OCI-LY1 (cell line): ENCODE measurements around the gene DCAF7.

Experiments used
- H2AFZ ChIP-seq: fragments of 200-600 bp; sonication (generic), shearing (Covaris generic); 2 replicates; pipeline ENCODE4 v1.6.0; 2014; ENCODE audit warnings: antibody characterized with exemption, mild to moderate bottlenecking, low read length
- H3F3A ChIP-seq: fragments of 200-600 bp; sonication (generic), shearing (Covaris generic); 2 replicates; pipeline ENCODE4 v1.6.0; 2014; ENCODE audit warnings: mild to moderate bottlenecking, antibody characterized with exemption, low read length, moderate library complexity; ENCODE audit not compliant: insufficient read depth
- H3K27ac ChIP-seq: fragments of 200-600 bp; sonication (generic); 2 replicates; pipeline ENCODE4 v1.5.1; 2014; ENCODE audit warnings: low read length, mixed run types, mild to moderate bottlenecking, low read depth; ENCODE audit not compliant: poor library complexity, severe bottlenecking
- H3K27me3 ChIP-seq: fragments of 200-600 bp; sonication (generic); 2 replicates; pipeline ENCODE4 v1.6.0; 2014; ENCODE audit warnings: antibody characterized with exemption, mild to moderate bottlenecking, low read length, moderate library complexity; ENCODE audit not compliant: insufficient read depth
- H3K36me3 ChIP-seq: fragments of 200-600 bp; sonication (generic); 2 replicates; pipeline ENCODE4 v1.6.1; 2014; ENCODE audit warnings: mild to moderate bottlenecking, antibody characterized with exemption, low read length, moderate library complexity, mixed read lengths; ENCODE audit not compliant: insufficient read depth
- H3K4me1 ChIP-seq: fragments of 200-600 bp; sonication (generic); 2 replicates; pipeline ENCODE4 v1.5.1; 2014; ENCODE audit warnings: mild to moderate bottlenecking, low read length, moderate library complexity; ENCODE audit not compliant: insufficient read depth, severe bottlenecking
- H3K4me2 ChIP-seq: fragments of 200-600 bp; sonication (generic), shearing (Covaris generic); 2 replicates; pipeline ENCODE4 v1.6.1; 2014; ENCODE audit warnings: low read length
- H3K4me3 ChIP-seq: fragments of 200-600 bp; sonication (generic); 2 replicates; pipeline ENCODE4 v1.5.1; 2014; ENCODE audit warnings: low read length, low read depth, mild to moderate bottlenecking, mixed read lengths; ENCODE audit not compliant: poor library complexity, severe bottlenecking
- H3K79me2 ChIP-seq: fragments of 200-600 bp; shearing (Covaris generic); 2 replicates; pipeline ENCODE4 v1.6.1; 2016; ENCODE audit warnings: mixed run types, low read length, mixed read lengths; ENCODE audit not compliant: insufficient read depth
- H3K9ac ChIP-seq: fragments of 200-600 bp; sonication (generic), shearing (Covaris generic); 2 replicates; pipeline ENCODE4 v1.6.1; 2014; ENCODE audit warnings: mild to moderate bottlenecking, low read length, mixed read lengths
- H3K9me2 ChIP-seq: fragments of 200-600 bp; sonication (generic), shearing (Covaris generic); 2 replicates; pipeline ENCODE4 v1.6.1; 2014; ENCODE audit warnings: low read depth, mild to moderate bottlenecking, low read length, mixed read lengths
- H3K9me3 ChIP-seq: fragments of 200-600 bp; shearing (Covaris generic); 2 replicates; pipeline ENCODE4 v1.6.1; 2014; ENCODE audit warnings: low read length, mixed read lengths
- H4K20me1 ChIP-seq: fragments of 200-600 bp; sonication (generic), shearing (Covaris generic); 2 replicates; pipeline ENCODE4 v1.6.0; 2016; ENCODE audit warnings: mild to moderate bottlenecking, low read length; ENCODE audit not compliant: insufficient read depth
- CTCF ChIP-seq: fragments of 200-600 bp; sonication (generic), shearing (Covaris generic); IDR thresholded peaks from 2 replicates; pipeline ENCODE4 v1.5.1; 2017; ENCODE audit warnings: mild to moderate bottlenecking, antibody characterized with exemption, low read length, moderate library complexity, mixed read lengths
- EZH2 ChIP-seq: fragments of 200-600 bp; sonication (generic), shearing (Covaris generic); IDR thresholded peaks from 2 replicates; pipeline ENCODE4 v1.8.0; 2017; ENCODE audit warnings: borderline replicate concordance, mixed run types, mild to moderate bottlenecking, antibody characterized with exemption, low read length, moderate library complexity, mixed read lengths

The DCAF7 gene

GRCh38 chr17:63579633-63580032 is 29.4 kb downstream of the DCAF7 start:
- H4K20me1 ChIP-seq: no peaks in the 10 kb centered on the region
- no peaks in the 10 kb centered on the region for H3K27me3 ChIP-seq
- no peaks in the 10 kb centered on the region for H3K4me1 ChIP-seq
- no peaks in the 10 kb centered on the region for H3K9me2 ChIP-seq
- TF ChIP-seq CTCF: no peak
- TF ChIP-seq EZH2: no peak
- H3K79me2 ChIP-seq: no peaks in the 10 kb centered on the region; the same call in 1 of the 2 replicates
- H3K9ac ChIP-seq: no peak overlapping the region
- no peaks in the 10 kb centered on the region for H3K9me3 ChIP-seq
- no peak overlapping the region for H3K27ac ChIP-seq
- H2AFZ ChIP-seq: no peak overlapping the region
- H3F3A ChIP-seq: no peaks in the 10 kb centered on the region
- H3K4me2 ChIP-seq: no peak overlapping the region
- no peak overlapping the region for H3K4me3 ChIP-seq
- H3K36me3 ChIP-seq: peaks cover 58% of the 10 kb centered on the region

GRCh38 chr17:63587770-63588169 is 37.5 kb downstream of the DCAF7 start:
- H3K79me2 ChIP-seq: no peaks in the 10 kb centered on the region
- H3K36me3 ChIP-seq: peaks cover 79% of the 10 kb centered on the region
- TF ChIP-seq CTCF (no peak), EZH2 (no peak)

GRCh38 chr17:63588797-63589196 is 38.5 kb downstream of the DCAF7 start:
- Histone ChIP-seq H3K36me3 (peaks cover 77% of the 10 kb centered on the region), H3K4me3 (no peak overlapping the region), H3K27ac (no peak overlapping the region), H4K20me1 (no peaks in the 10 kb centered on the region), H3K9ac (no peak overlapping the region), H3K4me2 (no peak overlapping the region), H3K79me2 (no peaks in the 10 kb centered on the region), H3K4me1 (no peaks in the 10 kb centered on the region), H3F3A (no peaks in the 10 kb centered on the region), H3K9me2 (no peaks in the 10 kb centered on the region), H3K27me3 (no peaks in the 10 kb centered on the region), H3K9me3 (no peaks in the 10 kb centered on the region), H2AFZ (no peak overlapping the region)
- no peak for TF ChIP-seq EZH2
- no peak for TF ChIP-seq CTCF

More at GRCh38 chr17:63587770-63588169, 37.5 kb downstream of the DCAF7 start:
- Histone ChIP-seq H3K4me1 (no peaks in the 10 kb centered on the region), H2AFZ (no peak overlapping the region), H3K4me3 (no peak overlapping the region), H4K20me1 (no peaks in the 10 kb centered on the region), H3K27me3 (no peaks in the 10 kb centered on the region), H3F3A (no peaks in the 10 kb centered on the region), H3K4me2 (no peak overlapping the region), H3K27ac (no peak overlapping the region), H3K9me3 (no peaks in the 10 kb centered on the region), H3K9me2 (no peaks in the 10 kb centered on the region), H3K9ac (no peak overlapping the region)
